SKM-1 (cell line): ENCODE results near the gene CERS5.
"Not testable (repeated sequence)": the region's sequence is repeated elsewhere in the genome, so short reads cannot be mapped to it uniquely, and the experiment has no call there.

ENCODE experiments used
- DNase-seq: peaks from one replicate; lab custom pipeline; 2025; ENCODE audit not compliant: unreplicated experiment; lab: John Stamatoyannopoulos, UW

CERS5 gene

GRCh38 chr12:50187084-50187900 is 20.1 kb upstream of the CERS5 start:
- DNase-seq, result no peak

DNA sequence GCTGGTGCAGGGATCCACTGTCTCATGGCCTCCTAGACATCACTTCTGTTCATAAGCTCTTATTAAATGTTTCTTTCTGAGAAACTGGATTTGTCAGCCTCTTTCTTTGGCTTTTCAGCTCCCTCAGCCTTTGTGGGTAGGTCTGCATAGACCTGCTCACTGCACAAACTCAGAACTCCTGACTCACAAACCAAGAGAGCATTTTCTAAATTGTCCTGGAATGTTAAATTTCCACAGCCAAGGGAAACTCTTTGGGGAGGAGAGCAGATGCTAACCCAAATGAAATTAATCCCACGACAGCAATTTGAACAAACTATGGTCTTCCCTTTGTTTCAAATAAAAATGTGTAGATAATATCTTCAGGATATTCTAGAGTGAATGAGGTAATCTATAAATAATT is 19.5 kb upstream of the CERS5 start:
- DNase-seq, result no peak

GRCh38 chr12:50185970-50186663 is 18.9 kb upstream of the CERS5 start:
- DNase-seq, result no peak

GRCh38 chr12:50185301-50185895 is 18.2 kb upstream of the CERS5 start:
- DNase-seq, result no peak

DNA sequence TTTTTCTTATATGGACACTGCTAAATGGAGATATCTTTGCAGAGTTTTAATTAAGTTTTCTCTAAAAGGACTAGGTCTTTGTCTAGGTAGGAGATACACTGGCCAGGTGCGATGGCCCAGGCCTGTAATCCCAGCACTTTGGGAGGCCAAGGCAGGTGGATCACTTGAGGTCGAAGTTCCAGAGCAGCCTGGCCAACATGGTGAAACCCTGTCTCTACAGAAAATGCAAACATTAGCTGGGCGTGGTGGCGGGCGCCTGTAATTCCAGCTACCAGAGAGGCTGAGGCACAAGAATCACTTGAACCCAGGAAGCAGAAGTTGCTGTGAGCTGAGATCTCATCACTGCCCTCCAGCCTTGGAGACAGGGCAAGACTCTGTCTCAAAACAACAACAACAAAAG is 17.1 kb upstream of the CERS5 start:
- DNase-seq, result no peak

DNA sequence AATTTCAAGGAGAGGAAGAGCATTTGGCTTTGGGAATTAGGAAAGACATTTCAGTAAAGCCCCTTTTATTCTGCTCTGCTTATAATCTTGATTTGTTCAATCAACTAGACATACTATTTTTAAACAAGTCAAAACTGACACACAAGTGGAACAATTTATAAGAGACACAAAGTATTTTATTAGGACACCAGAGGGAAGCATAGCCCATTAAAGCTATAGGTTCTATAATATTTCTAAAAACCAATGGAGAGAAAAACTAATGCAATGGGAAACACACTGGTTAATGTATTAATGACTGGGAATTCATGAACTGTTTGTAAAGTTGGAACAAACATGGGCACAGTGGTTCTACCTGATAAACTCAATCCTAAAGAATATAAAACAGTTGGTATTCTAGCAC is 15.3 kb upstream of the CERS5 start:
- DNase-seq, result no peak

GRCh38 chr12:50181691-50182090 is 14.5 kb upstream of the CERS5 start:
- DNase-seq, result no peak

- no peak for DNase-seq
Measured at GRCh38 chr12:50175716-50176026, 8.5 kb upstream of the CERS5 start.

DNA sequence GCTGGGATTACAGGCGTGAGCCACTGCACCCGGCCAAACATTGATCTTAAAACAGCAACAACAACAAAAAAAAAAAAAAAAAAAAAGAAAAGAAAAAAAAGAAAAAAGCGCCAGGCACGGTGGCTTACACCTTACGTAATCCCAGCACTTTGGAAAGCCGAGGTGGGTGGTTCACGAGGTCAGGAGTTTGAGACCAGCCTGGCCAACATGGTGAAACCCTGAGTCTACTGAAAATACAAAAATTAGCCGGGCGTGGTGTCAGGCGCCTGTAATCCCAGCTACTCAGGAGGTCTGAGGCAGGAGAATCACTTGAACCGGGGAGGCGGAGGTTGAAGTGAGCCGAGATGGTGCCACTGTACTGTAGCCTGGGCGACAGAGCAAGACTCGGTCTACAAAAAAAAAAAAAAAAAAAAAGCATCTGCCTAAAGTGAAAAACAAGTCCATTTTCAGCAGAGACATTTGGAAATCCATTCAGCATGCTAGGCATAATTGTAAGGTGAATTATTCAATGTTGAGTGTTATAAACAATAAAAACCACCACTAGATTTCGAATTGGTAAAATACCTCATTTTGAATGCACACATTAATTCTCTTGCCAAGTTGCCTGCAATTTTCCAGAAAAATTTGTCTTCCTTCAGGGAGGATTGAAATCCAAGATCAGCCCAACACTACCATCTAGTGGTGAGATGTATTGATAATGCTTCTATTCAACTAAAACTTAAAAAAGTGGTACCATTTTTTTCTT is 8.0 kb upstream of the CERS5 start:
- no peak for DNase-seq

- DNase-seq, result no peak
Measured at GRCh38 chr12:50166799-50167048, 445 bp downstream of the CERS5 start.

- DNase-seq, result no peak
Measured at GRCh38 chr12:50164963-50165362, 2.2 kb downstream of the CERS5 start.

DNA sequence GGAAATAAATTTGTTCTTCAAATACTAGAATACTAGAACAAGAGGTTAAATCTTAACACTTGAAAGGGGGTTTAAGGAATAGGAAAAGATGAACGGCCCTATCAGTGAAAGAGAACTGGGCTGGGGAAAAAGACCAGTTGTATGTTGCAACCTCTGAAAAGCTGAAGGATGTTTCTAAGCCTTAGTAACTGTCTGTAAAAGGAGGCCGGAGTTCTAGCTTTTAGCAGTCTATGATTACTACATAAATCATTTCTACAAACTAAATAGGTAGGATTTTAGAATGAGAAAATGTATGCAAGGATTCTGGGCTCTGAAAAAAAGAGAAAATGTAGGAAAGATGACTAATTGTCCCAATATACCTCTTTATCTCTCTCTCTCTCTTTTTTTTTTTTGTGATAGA is 4.9 kb downstream of the CERS5 start:
- DNase-seq, result no peak

DNA sequence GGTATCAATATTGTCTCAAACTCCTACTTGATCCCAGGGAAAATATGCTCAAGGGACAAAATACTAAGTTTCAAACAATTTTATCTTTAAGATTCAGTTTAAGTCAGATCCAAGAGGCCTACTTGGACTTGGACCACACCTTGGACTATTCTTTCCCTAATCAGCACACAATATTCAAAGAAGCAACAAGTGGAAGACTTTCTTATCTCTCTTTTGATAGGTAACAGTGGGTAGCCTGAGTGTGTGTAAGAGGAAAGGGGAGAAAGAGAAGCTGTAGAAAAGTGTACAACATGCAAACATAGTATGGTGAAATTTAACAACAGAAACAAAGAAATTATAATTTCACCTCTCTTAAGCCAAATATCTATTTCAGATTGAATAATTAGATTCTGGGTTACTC is 6.5 kb downstream of the CERS5 start:
- DNase-seq, result no peak

DNA sequence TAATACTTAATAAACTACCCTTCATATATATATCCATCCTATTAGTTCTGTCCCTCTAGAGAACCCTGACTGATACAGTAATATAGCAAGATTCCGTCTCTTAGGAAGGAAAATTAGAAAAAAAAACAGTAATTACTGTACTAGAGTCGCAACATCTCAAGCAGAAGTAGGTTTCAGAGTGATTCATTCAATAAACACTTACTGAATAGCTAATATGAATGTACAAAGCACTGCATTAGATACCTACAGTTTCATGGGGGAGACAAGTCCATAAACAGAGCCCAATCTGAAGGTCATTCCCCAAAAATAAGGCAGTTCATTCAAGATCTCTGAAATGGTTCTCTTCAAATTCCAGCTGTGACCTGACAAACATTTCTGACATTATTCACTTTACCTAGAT is 9.9 kb downstream of the CERS5 start:
- DNase-seq, result no peak

- no peak for DNase-seq
Measured at GRCh38 chr12:50156641-50157040, 10.5 kb downstream of the CERS5 start.

GRCh38 chr12:50154947-50155346 is 12.2 kb downstream of the CERS5 start:
- not testable (repeated sequence) for DNase-seq

DNA sequence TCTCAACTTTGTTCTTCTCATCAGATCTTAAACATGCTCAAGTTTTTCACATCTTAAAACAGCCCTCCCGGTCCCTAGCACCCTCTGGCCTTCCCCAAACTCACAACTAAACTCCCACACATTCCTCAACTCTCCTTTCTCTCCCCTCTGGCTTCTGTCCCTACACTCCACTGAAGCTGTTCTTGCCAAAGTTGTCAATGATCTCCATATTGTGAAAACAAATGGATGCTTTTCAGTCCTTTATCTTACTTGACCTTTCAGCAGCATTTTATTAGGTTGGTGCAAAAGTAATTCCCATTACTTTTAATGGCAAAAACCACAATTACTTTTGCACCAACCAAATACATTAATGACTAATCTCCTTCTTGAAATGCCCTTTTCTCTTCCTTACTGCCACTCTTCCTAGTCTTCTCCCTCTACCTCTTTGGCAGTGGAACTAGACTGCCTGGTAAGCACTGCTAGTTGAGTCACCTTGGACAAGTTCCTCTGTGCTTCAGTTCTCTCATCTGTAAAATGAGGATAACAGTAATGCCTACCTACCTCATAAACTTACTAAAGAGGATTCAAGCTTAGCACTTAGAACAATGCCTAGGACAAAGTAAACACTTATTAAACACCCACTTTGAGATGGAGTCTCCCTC is 16.0 kb downstream of the CERS5 start:
- no peak for DNase-seq

DNA sequence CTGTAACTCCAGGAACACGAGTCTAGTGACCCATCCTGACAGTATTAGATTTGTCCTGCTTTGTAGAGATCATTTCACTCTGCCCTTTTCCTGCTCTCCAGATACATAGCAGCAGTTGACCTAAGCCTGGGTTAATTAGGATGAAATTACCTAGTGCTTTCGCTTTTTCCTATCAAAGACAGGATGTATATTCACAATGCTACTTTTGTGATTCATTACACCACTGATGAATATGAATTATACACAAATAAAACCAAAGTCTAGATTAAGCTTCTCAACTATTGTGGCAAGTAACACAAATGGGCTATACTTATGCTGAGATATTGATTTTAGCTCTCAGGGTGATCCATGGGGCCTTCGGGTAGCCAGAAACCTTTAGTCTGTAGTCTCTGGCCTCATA is 17.9 kb downstream of the CERS5 start:
- no peak for DNase-seq

- DNase-seq, result not testable (repeated sequence)
Measured at GRCh38 chr12:50148011-50148410, 19.2 kb downstream of the CERS5 start.

DNA sequence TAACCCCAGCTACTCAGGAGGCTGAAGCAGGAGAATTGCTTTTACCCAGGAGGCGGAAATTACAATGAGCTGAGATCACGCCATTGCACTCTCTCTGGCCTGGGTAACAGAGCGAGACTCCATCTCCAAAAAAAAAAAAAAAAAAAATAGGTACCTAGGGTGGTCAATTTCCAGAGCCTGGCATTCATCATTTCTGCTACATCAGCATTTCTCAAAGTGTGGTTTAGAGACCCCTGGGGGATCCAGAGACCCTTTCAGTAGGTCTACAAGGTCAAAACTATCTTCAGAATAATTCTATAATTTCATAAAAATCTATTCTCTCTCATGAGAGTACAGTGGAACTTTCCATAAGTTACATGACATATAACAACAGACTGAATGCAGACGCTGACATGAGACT is 19.9 kb downstream of the CERS5 start:
- no peak for DNase-seq

DNA sequence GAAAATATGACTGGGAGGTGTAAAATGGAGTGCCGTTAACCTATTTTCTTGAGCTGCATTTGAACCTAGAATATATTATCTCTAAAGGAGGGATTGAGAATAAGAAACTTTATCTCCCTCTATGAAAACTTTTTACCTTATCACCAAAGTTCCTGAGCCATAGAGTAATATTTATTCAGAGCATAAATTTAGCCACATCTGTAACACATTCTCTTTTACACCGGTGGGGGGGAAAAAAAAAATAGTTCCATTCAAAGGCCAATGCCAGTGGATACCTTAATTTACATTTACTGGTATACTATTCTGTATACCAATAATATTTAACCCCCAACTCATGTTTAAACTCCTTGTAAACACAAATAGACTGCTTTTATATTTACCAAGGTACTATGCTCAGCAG is 21.7 kb downstream of the CERS5 start:
- no peak for DNase-seq

GRCh38 chr12:50142993-50143392 is 24.2 kb downstream of the CERS5 start:
- DNase-seq, result no peak
